ENCODE results near the gene DMRT3. TPM values are rescaled to one million over a fixed set of nuclear protein-coding genes. Genes with fewer than 3 reads are reported as not detected.
"Not testable (repeated sequence)": the region's sequence is repeated elsewhere in the genome, so short reads cannot be mapped to it uniquely, and the experiment has no call there.

The DMRT3 gene
- total RNA-seq, 3 donors from 2014 or later = not detected

DNA sequence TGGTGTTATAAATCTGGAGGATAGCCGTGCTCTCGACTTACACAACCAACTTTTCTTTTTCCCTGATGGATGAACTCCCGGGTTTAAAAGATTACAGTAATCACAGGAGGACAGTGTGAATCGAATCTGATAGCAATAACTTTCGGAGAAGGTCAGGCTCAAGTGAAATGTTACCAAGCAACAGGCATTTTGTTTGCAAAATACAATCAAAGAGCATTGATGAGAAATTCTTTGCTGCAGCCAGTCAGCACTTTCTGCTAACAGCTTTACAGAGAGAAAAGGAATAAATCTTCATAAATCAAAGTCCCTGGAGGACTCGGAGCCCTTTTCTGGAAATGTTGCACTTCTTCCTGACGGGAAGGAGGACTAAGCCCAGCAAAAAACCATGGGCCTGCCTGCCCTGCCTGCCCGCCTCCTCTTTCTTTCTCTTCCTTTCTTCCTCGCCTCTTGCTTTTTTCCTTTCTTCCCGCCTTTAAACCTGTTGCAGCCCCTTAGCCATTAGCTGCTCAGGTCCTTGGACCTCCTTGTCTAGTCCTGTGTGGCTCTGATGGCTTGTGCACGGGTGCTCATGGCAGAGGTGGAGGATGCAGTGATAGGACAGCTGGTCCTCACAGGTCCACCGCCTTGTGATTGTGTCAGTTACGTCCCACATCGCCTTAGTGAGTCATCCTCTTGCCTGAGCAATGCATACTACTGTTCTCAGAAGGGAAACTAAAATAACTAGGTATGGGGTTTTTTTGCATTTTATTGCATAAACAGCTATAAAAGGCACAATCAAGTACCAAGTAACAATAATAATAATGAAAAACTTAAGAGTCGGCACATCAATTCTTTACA, 6.2 kb downstream of the DMRT3 start:
- H3K4me3 ChIP-seq = no peak overlapping the region
- H3K4me1 ChIP-seq (ENCODE audit: low read depth) = no peaks in the 10 kb centered on the region
- H3K36me3 ChIP-seq (ENCODE audit: low read depth) = no peaks in the 10 kb centered on the region
- ATAC-seq (no peak), DNase-seq (no peak)
- H3K9me3 ChIP-seq = no peaks in the 10 kb centered on the region
- TF ChIP-seq CTCF (IDR thresholded peaks at IDR 0.05) = no peak
- intact Hi-C loops (cut with DNase I, micrococcal nuclease) = no loop called here

GRCh38 chr9:994005-994404, 17.6 kb downstream of the DMRT3 start:
- no peaks in the 10 kb centered on the region for H3K4me1 ChIP-seq (ENCODE audit: low read depth)
- TF ChIP-seq CTCF (IDR thresholded peaks at IDR 0.05) = no peak
- no peaks in the 10 kb centered on the region for H3K9me3 ChIP-seq
- intact Hi-C loops (cut with DNase I, micrococcal nuclease) = no loop called here
- ATAC-seq = peak; percentile 63
- no peaks in the 10 kb centered on the region for H3K36me3 ChIP-seq (ENCODE audit: low read depth)
- DNase-seq = peak in 1 of 3 donors; percentile 20
- H3K4me3 ChIP-seq = no peak overlapping the region

DNA sequence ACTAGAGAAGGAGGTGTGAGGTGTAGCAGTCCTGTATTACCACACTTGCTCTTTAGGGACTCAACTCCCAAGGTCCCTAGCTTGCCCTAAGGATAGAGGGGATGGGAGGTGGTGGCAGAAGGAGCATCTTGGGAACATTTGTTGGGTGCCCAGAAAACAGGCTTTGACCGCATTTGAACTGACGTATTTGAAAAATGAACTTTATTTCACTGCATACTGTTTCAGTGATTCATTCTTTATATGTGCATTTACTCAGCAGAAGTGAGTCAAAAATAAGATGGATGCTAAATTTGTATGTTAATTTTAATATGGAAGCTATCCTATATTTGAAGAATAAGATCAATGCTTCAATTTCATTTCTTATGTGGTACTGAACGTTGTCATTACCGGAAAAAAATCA, 18.7 kb downstream of the DMRT3 start:
- Histone ChIP-seq H3K4me1 (ENCODE audit: low read depth) (no peaks in the 10 kb centered on the region), H3K9me3 (no peaks in the 10 kb centered on the region), H3K36me3 (ENCODE audit: low read depth) (no peaks in the 10 kb centered on the region), H3K4me3 (no peak overlapping the region)
- TF ChIP-seq CTCF (IDR thresholded peaks at IDR 0.05) = no peak
- DNase-seq = no peak
- no peak for ATAC-seq
- intact Hi-C loops (cut with DNase I, micrococcal nuclease) = no loop called here

GRCh38 chr9:995781-996180, 19.3 kb downstream of the DMRT3 start:
- intact Hi-C loops (cut with DNase I, micrococcal nuclease) = no loop called here
- TF ChIP-seq CTCF (IDR thresholded peaks at IDR 0.05) = no peak
- no peak for ATAC-seq
- H3K4me3 ChIP-seq = no peak overlapping the region
- no peak for DNase-seq
- H3K4me1 ChIP-seq (ENCODE audit: low read depth) = no peaks in the 10 kb centered on the region
- H3K9me3 ChIP-seq = no peaks in the 10 kb centered on the region
- no peaks in the 10 kb centered on the region for H3K36me3 ChIP-seq (ENCODE audit: low read depth)

DNA sequence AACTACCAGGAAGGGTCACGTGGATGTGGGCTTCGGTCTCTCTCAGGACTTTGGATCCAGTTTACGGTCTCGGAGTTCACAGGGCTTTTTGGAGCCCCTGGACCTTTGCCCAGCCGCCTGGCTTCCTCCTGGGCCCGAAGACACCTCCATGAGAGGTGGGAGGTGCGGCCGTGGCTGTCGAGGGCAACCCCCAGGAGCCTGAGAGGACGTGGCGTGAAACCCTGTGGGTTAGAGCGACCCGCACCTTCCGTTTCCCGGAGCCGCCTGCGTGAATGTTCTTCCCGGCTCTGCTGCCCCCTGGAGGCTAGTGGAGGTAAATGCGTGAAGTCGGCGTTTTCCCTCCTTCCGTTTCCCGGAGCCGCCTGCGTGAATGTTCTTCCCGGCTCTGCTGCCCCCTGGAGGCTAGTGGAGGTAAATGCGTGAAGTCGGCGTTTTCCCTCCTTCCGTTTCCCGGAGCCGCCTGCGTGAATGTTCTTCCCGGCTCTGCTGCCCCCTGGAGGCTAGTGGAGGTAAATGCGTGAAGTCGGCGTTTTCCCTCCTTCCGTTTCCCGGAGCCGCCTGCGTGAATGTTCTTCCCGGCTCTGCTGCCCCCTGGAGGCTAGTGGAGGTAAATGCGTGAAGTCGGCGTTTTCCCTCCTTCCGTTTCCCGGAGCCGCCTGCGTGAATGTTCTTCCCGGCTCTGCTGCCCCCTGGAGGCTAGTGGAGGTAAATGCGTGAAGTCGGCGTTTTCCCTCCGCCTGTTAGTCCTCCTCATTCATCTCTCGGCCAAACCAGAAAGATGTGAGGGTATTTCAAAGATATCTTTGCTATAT, 22.1 kb downstream of the DMRT3 start:
- H3K4me1 ChIP-seq (ENCODE audit: low read depth); DNase-seq; H3K4me3 ChIP-seq; H3K9me3 ChIP-seq; intact Hi-C loops (cut with DNase I, micrococcal nuclease); H3K36me3 ChIP-seq (ENCODE audit: low read depth): not testable (repeated sequence)
- peak; percentile 49 for ATAC-seq

GRCh38 chr9:1001838-1002237, 25.4 kb downstream of the DMRT3 start:
- intact Hi-C loops (cut with DNase I, micrococcal nuclease) = no loop called here
- no peaks in the 10 kb centered on the region for H3K4me1 ChIP-seq (ENCODE audit: low read depth)

More at GRCh38 chr9:1001838-1002237, 25.4 kb downstream of the DMRT3 start:
- no peak for ATAC-seq
- no peak for DNase-seq
- H3K9me3 ChIP-seq = no peaks in the 10 kb centered on the region
- no peak overlapping the region for H3K4me3 ChIP-seq
- no peaks in the 10 kb centered on the region for H3K36me3 ChIP-seq (ENCODE audit: low read depth)
- no peak for TF ChIP-seq CTCF (IDR thresholded peaks at IDR 0.05)

All from mucosa of descending colon (tissue), 3 donors.